GM12878 (cell line): ENCODE measurements around the gene DST. TPM values are rescaled to one million over a fixed set of nuclear protein-coding genes. Genes with fewer than 3 reads are reported as not detected.

Experiments used
- FOS ChIP-seq: IDR thresholded peaks from 3 replicates; pipeline ENCODE4 v1.6.1; 2011; ENCODE audit warnings: borderline replicate concordance; ENCODE audit not compliant: insufficient read length; ENCODE audit errors: extremely low read depth
- MTA3 ChIP-seq: IDR thresholded peaks from 2 replicates; pipeline ENCODE4 v1.6.1; 2012; ENCODE audit warnings: low read length, inconsistent platforms, borderline replicate concordance
- PKNOX1 ChIP-seq: fragments of 450-650 bp; IDR thresholded peaks from 2 replicates; pipeline ENCODE4 v1.6.1; 2016; ENCODE audit warnings: mild to moderate bottlenecking
- RAD21 ChIP-seq: IDR thresholded peaks from 2 replicates; pipeline ENCODE4 v1.6.1; 2011; ENCODE audit warnings: mild to moderate bottlenecking, low read depth, low read length, moderate library complexity; ENCODE audit not compliant: insufficient read depth
- RFX5 ChIP-seq: IDR thresholded peaks from 2 replicates; pipeline ENCODE4 v1.6.1; 2011; ENCODE audit warnings: low read depth, low read length, improper control_type of control experiment
- RUNX3 ChIP-seq: IDR thresholded peaks from 2 replicates; pipeline ENCODE4 v1.6.1; 2012; ENCODE audit warnings: low read length, inconsistent platforms
- SMAD5 ChIP-seq: IDR thresholded peaks from 2 replicates; pipeline ENCODE4 v1.6.1; 2016; ENCODE audit warnings: antibody characterized with exemption, low read depth
- TARDBP ChIP-seq: IDR thresholded peaks from 2 replicates; pipeline ENCODE4 v1.6.1; 2016; ENCODE audit warnings: borderline replicate concordance
- polyA plus RNA-seq, 11 experiments: library from polyadenylated mRNA; depleted of rRNA in 4 of 11; unstranded in 6 of 11; stranded (reverse) in 5 of 11; fragments of >200 nt; fragmentation: Nextera tagmentation in 4 of 11; fragmentation: Illumina TruSeq in 1 of 11; extraction: Ambion mirVana in 4 of 11; extraction: Trizol in 1 of 11; gene quantifications; 1 replicate in 1 of 11; 2 replicates in 10 of 11; pipeline versions ENCODE4 v1.2.1 to v1.2.3, GENCODE V29; 2011 to 2016; ENCODE audit warnings: inconsistent platforms in 2 of 11, missing spikeins in 2 of 11, low read depth in 1 of 11
- total RNA-seq, 4 experiments: library from RNA; depleted of rRNA in 3 of 4; stranded (reverse); fragments of >200 nt in 3 of 4; fragmentation: Illumina TruSeq in 1 of 4; extraction: Trizol in 1 of 4; gene quantifications; 2 replicates each; pipeline versions ENCODE4 v1.2.1 to v1.2.3, GENCODE V29; 2013 to 2021
- TF ChIP-seq, protein P1 (sequence below), 3 experiments: IDR thresholded peaks in 2 of 3; conservative IDR thresholded peaks in 1 of 3; 2 replicates each; pipeline ENCODE4 v1.5.1; 2011; ENCODE audit warnings: low read depth in 3 of 3, low read length in 3 of 3, mild to moderate bottlenecking in 3 of 3, control low read depth in 2 of 3, moderate library complexity in 2 of 3, inconsistent platforms in 1 of 3, mixed read lengths in 1 of 3; ENCODE audit not compliant: control insufficient read depth in 2 of 3, insufficient read depth in 1 of 3; ENCODE audit errors: extremely low read depth in 1 of 3
- TF ChIP-seq, protein P2 (sequence below): IDR thresholded peaks from 2 replicates; pipeline ENCODE4 v1.6.1; 2012; ENCODE audit warnings: mild to moderate bottlenecking, low read depth, low read length

The DST gene
- total and polyA plus RNA-seq, 10 of the 15 experiments (the other 5 are each of a cell fraction or from before 2014, with no cell fraction given) = 32.1 to 156 (median 75.0) TPM

DNA sequence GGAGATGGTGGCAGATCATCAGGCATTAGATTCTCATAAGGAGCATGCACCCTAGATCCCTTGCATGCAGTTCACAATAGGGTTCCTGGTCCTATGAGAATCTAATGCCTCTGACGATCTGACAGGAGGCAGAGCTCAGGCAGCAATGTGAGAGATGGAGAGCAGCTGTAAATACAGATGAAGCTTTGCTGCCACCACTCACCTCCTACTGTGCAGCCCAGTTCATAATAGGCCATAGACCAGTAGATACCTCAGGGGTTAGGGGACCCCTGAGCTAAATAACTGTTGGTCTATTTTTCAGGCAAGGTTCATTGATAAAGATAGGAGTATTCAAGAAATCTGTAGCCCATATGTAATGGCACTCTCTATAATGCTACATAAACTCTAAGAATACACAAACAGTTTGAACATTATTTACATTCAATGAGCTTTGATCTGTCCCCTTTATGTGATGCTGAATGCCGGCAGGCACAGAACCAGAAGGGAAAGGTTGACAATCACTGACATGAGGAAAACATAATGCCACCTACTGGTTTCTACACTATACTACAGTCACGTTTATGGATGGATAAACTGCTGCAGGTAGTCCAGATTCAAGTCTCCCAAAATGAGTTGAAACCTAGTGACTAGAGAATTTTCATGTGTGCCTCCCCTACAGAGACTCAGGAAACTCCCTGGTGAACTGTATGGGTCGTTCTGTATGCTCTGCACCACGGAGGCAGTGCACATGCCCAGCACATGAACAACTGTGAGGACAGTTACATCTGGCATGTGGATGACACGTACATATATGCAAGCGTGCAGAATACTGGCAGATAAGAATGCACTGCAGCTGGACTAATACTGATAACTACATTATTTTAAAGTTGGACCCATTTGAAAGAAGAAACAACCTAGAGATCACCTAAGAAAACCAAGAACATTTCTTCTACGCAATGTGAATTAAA, 72.0 kb downstream of the DST start (continued):
- TF ChIP-seq FOS (no peak), RUNX3 (no peak), MTA3 (no peak), RAD21 (0 out of 2 replicates have a peak, but pooled peaks have one; percentile 30), SMAD5 (no peak), TARDBP (no peak), PKNOX1 (no peak), RFX5 (no peak)
- TF ChIP-seq, protein P1, sequence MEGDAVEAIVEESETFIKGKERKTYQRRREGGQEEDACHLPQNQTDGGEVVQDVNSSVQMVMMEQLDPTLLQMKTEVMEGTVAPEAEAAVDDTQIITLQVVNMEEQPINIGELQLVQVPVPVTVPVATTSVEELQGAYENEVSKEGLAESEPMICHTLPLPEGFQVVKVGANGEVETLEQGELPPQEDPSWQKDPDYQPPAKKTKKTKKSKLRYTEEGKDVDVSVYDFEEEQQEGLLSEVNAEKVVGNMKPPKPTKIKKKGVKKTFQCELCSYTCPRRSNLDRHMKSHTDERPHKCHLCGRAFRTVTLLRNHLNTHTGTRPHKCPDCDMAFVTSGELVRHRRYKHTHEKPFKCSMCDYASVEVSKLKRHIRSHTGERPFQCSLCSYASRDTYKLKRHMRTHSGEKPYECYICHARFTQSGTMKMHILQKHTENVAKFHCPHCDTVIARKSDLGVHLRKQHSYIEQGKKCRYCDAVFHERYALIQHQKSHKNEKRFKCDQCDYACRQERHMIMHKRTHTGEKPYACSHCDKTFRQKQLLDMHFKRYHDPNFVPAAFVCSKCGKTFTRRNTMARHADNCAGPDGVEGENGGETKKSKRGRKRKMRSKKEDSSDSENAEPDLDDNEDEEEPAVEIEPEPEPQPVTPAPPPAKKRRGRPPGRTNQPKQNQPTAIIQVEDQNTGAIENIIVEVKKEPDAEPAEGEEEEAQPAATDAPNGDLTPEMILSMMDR (IDR thresholded peaks at IDR 0.05 in 2 of 3, conservative IDR thresholded peaks at IDR 0.05 in 1 of 3; ENCODE audit: control insufficient read depth in 2 of 3, extremely low read depth in 1 of 3, insufficient read depth in 1 of 3, low read depth in 3 of 3, low read length in 3 of 3) = peak; percentile 50 to 51 (median 51)
- TF ChIP-seq, protein P2, sequence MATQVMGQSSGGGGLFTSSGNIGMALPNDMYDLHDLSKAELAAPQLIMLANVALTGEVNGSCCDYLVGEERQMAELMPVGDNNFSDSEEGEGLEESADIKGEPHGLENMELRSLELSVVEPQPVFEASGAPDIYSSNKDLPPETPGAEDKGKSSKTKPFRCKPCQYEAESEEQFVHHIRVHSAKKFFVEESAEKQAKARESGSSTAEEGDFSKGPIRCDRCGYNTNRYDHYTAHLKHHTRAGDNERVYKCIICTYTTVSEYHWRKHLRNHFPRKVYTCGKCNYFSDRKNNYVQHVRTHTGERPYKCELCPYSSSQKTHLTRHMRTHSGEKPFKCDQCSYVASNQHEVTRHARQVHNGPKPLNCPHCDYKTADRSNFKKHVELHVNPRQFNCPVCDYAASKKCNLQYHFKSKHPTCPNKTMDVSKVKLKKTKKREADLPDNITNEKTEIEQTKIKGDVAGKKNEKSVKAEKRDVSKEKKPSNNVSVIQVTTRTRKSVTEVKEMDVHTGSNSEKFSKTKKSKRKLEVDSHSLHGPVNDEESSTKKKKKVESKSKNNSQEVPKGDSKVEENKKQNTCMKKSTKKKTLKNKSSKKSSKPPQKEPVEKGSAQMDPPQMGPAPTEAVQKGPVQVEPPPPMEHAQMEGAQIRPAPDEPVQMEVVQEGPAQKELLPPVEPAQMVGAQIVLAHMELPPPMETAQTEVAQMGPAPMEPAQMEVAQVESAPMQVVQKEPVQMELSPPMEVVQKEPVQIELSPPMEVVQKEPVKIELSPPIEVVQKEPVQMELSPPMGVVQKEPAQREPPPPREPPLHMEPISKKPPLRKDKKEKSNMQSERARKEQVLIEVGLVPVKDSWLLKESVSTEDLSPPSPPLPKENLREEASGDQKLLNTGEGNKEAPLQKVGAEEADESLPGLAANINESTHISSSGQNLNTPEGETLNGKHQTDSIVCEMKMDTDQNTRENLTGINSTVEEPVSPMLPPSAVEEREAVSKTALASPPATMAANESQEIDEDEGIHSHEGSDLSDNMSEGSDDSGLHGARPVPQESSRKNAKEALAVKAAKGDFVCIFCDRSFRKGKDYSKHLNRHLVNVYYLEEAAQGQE = no peak
- TF ChIP-seq, all 136 proteins: peak for 4
